GM12891 (cell line): Measurements from ENCODE around the gene RGL1.

Experiments used
- PAX5 ChIP-seq: IDR thresholded peaks from 2 replicates; pipeline ENCODE4 v1.6.1; 2011; ENCODE audit warnings: low read length, moderate library complexity, mild to moderate bottlenecking; ENCODE audit not compliant: insufficient read depth, severe bottlenecking
- POLR2A ChIP-seq: IDR thresholded peaks from 2 replicates; pipeline ENCODE4 v1.6.1; 2011; ENCODE audit warnings: low read depth, low read length, control low read depth
- POLR2AphosphoS5 ChIP-seq: IDR thresholded peaks from 2 replicates; pipeline ENCODE4 v1.6.1; 2011; ENCODE audit warnings: low read depth, low read length, control low read depth
- POU2F2 ChIP-seq: IDR thresholded peaks from 2 replicates; pipeline ENCODE4 v1.6.1; 2011; ENCODE audit warnings: low read depth, mild to moderate bottlenecking, control low read depth, low read length, moderate library complexity
- SPI1 ChIP-seq: IDR thresholded peaks from 2 replicates; pipeline ENCODE4 v1.6.1; 2011; ENCODE audit warnings: low read depth, low read length, control low read depth
- TAF1 ChIP-seq: IDR thresholded peaks from 2 replicates; pipeline ENCODE4 v1.6.1; 2011; ENCODE audit warnings: low read depth, low read length, control low read depth

- TF ChIP-seq POLR2A (no peak), POLR2AphosphoS5 (no peak), SPI1 (no peak), TAF1 (no peak), PAX5 (no peak), POU2F2 (no peak)
These were observed 140.8 kb downstream of the RGL1 start for GRCh38 chr1:183945428-183946319.
